NB4 (cell line): Measurements from ENCODE around the gene ADAMTS2.

Experiments
- MAX ChIP-seq: IDR thresholded peaks from 2 replicates; pipeline ENCODE4 v1.6.1; 2011; ENCODE audit warnings: low read depth, low read length
- MYC ChIP-seq: IDR thresholded peaks from 2 replicates; pipeline ENCODE4 v1.6.1; 2011; ENCODE audit warnings: low read depth, low read length
- POLR2A ChIP-seq: IDR thresholded peaks from 2 replicates; pipeline ENCODE4 v1.6.1; 2011; ENCODE audit warnings: mild to moderate bottlenecking; ENCODE audit not compliant: insufficient read length; ENCODE audit errors: extremely low read depth
- TF ChIP-seq, protein P1 (sequence below): IDR thresholded peaks from one replicate; pipeline ENCODE4 v1.5.1; 2012; ENCODE audit warnings: low read depth, low read length

DNA sequence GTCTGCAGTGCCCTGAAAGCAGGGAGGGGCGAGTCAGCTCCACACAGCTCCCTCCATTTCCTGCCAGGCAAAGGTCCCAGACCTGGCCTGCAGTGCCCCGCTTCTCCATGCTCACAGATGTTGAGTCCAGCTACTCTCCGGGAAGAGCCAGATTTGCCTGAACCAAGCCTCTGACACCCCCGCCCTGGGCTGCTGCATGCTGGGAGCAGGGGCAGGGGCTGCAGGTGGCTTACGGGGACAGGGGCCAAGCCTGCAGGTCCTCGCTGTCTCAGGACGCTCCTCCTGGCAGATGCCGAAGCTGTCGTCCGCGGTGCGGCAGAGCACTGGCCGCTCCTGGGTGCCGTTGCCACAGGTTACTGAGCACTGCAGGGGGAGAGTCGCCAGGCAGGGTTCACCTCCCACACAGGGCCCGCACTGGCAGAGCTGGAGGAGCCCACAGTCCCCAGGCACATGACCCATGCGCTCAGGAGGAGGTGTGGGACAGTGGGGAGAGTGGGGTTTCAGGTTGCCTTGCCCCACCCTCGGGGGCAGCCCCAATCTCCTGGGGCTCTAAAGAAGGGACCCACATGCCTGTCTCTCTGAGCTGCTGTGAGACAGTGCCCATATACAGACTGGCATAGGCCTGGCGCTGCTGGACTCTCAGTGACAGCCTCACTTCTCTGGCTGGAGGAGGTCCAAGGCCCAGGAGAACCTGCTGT is 222.7 kb downstream of the ADAMTS2 start:
- TF ChIP-seq, protein P1, sequence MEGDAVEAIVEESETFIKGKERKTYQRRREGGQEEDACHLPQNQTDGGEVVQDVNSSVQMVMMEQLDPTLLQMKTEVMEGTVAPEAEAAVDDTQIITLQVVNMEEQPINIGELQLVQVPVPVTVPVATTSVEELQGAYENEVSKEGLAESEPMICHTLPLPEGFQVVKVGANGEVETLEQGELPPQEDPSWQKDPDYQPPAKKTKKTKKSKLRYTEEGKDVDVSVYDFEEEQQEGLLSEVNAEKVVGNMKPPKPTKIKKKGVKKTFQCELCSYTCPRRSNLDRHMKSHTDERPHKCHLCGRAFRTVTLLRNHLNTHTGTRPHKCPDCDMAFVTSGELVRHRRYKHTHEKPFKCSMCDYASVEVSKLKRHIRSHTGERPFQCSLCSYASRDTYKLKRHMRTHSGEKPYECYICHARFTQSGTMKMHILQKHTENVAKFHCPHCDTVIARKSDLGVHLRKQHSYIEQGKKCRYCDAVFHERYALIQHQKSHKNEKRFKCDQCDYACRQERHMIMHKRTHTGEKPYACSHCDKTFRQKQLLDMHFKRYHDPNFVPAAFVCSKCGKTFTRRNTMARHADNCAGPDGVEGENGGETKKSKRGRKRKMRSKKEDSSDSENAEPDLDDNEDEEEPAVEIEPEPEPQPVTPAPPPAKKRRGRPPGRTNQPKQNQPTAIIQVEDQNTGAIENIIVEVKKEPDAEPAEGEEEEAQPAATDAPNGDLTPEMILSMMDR, result no peak
- no peak for TF ChIP-seq POLR2A
- TF ChIP-seq MYC, result no peak
- no peak for TF ChIP-seq MAX
